HG03064 (cell line): ENCODE results near the gene PTDSS2.
"Not testable (repeated sequence)": the region's sequence is repeated elsewhere in the genome, so short reads cannot be mapped to it uniquely, and the experiment has no call there.

Source experiments
- ATAC-seq: cut with Tn5 transposase; IDR thresholded peaks from one replicate; pipeline ENCODE4 v1.9.1; 2021; ENCODE audit warnings: low read depth; ENCODE audit not compliant: unreplicated experiment

Gene PTDSS2

DNA sequence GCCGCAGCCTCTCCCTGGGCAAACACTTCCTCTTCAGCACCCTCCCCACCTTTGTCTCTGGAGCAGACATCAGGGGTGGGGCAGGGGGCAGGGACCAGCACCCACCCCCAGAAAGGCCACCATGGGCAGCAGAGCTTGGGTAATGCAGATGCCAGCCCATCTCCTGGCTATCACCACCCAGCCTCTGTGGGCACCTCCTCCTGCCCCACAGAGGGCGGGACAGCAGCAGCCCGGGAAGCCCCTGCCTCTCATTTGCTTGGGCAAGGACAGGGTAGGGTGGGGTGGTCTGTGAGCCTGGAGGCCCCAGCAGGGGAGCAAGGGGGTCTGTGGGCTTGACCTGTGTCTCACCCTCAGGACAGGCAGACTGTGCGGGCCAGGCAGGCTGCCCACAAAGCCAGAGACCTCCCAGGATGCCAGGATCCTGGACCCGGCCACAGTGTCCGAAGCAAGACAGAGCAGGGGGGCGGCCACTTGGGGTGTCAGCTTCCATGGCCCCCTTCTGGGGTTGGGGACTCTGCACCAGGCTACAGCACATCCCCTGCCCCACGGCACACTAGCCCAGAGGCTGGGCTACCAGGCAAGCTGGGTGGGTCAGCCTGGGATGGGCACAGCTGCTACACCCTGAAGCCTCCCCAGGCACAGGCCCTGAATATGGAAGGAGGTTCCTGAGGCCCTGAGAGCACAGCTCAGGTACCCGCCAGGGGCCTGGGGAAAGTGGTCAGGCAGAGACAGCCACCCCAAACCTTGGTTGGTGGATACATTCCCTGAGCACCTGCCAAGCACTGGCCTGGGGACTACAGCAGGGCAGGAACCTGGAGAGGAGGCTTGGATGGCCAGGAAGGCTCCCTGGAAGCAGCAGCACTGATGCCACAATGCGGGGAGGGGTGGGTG, 52.5 kb downstream of the PTDSS2 start:
- no peak for ATAC-seq

DNA sequence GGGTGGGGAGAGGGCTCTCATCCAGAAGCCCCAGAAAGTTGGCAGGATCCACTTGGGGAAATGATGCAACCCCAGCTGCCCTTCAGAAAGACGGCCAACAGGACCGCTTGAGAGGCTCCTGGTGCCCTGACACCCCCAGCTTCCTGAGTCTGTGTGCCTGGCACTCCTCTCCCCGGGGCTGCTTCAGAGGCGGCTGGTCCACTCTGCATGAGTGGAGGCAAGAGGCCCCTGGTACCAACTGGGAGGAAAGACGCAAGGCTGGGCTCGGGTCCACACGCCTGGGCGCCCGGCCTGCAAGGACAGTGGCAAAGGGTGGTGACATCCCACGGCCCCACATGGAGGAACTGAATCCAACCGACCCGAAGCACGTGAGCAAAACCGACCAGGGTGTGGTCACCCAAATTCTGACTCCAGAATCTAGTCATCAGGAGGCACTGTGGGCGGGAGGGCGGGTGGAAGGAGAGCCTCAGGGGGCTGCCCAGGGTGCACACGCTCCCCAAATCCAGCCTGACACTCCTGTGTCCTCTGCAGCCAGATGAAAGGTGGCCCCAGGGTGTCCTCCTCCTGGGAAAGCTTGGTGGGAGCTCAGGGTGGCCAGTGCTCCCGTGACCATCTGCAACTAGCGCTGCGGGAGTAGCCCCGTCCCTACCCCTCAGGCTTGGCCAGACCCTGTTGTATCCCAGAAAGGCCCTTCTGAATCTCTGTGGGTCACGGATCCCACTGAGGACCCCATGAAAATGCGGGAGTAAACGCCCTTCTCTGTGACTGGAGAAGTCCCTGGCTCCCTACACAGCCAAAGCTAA, 53.3 kb downstream of the PTDSS2 start:
- ATAC-seq: no peak

DNA sequence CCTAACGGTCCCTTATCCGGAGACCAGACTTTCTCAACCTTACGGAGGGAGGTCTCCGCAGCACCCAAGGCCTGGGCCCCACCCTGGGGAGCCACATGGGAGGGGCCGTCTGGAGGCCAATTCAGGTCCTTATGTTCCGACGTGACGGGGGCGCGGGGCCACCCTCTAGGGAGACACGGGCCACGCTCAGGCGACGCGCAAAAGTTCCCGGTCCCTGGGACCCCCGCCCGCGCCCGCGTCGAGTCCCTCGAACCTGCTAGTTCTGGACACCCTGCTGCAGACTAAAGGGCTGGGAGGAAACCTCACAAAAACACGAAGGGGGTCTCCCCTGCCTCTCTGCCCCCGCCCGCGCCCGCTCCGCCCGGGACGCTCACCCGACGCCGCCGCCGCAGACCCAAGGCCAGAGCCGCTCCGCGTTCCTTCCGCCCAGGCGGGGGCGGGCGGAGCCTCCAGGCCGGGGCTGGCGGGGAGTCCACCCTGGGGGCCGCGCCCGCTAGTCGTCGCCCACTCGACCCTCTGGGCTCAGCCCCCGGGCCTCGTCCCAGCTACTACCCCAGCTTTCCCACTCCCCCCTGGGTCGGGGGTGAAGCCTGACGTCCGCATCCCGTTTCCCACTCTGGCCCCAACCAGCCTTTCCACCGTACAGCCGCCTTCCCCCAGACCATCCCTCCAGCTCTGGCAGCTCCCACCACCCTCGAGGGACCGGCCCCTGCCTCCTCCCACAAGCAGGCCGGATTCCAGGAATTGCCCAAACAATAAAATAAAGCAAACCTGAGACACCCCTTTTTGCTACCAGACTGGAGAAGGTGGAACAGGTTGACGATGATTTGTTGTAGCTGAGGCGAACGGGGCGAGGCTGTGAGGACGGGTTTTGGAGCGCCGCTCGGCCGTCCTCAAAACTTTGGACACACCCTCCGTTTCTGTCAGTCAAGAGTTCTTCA, 54.2 kb downstream of the PTDSS2 start:
- ATAC-seq: no peak

DNA sequence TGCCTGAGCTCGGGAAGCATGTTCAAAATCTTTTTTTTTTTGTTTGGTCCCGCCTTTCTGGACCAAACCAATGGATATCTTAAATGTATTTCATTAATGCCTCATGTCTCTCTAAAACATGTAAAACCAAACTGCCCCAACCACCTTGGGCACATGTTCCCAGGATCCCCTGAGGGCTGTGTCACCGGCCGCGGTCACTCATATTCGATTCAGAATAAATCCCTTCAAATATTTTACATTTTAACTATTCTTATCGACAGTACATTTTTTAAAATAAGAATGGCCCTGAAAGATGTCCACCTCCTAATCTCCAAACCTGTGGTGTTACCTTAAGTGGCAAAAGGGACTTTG, 54.9 kb downstream of the PTDSS2 start:
- ATAC-seq: no peak

DNA sequence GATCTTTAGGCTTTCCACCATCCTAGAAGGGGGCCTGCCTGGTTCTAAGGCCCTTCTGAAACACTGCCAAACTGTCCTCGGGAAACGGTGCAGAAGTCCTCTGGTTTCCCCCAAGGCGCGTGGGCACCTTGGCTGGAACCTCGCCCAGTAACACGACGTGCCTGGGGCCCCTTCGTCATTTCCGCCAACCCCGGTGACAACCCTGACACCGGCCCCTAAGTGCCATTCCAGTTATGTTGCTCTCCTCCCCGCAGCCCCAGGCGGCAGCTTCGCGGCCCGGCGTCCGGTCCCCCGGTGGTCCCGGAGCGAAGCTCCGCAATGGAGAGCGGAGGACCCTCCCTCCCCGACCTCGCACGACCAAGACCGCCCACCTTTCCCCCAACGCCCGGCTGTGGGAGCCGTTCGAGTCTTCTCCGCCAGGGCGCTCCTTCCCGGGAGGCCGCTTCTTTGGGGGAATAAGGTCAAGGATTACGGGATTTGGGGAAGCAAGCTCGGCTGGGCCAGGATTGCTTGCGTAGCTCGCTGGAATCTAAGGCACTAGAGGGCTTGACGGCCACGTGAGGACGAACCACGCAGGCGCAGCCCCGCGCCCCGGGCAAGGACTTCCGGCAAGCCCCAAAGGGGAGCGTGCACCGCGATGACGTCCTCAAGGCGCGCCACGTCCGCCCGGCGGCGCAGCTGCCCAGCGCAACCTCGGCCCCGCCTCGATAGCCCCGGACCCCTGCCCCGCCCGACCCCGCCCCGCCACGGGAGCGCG, 56.3 kb downstream of the PTDSS2 start:
- peak; percentile 60 for ATAC-seq

DNA sequence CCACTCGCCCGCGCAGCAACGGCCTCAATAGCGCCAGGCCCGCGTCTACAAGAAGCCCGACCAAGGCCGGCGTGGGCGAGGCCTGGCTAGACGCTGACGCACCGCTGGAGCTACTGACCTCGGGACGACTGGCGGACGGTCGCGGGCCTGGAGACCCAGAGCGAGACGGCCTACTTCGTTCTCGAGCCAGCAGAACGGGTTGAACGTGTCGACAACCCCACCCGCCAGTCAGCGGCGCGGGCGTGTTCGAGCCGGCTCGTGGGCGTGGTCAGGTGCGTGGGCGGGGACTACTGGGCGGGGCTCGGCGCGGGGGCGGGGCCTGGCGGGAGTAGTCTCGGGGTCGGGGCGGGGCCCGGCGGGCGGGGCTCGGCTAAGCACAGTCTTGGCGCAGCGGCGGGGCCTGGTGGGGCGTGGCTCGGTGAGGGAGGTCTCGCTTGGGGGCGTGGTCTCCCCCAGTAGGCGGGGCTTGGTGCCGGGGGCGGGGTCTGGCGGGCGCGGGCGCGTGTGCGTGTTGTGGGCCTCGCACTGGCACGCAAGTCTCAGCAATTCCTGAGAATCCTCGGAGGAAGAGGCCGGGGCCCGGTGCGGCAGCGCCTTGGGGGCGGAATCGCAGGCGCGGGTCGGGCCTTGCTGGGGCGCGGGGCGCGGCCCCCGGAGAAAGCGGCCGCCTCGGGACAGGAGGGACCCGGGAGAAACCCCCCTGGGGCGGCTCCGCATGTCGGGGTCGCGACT, 57.1 kb downstream of the PTDSS2 start, which contains the start of gene RNH1:
TSS of gene RNH1 (minus strand) at position 248 of the 732 bp plus-strand sequence. CDS start 5,080 bp downstream, outside the sequence.
- ATAC-seq: peak; percentile 38

DNA sequence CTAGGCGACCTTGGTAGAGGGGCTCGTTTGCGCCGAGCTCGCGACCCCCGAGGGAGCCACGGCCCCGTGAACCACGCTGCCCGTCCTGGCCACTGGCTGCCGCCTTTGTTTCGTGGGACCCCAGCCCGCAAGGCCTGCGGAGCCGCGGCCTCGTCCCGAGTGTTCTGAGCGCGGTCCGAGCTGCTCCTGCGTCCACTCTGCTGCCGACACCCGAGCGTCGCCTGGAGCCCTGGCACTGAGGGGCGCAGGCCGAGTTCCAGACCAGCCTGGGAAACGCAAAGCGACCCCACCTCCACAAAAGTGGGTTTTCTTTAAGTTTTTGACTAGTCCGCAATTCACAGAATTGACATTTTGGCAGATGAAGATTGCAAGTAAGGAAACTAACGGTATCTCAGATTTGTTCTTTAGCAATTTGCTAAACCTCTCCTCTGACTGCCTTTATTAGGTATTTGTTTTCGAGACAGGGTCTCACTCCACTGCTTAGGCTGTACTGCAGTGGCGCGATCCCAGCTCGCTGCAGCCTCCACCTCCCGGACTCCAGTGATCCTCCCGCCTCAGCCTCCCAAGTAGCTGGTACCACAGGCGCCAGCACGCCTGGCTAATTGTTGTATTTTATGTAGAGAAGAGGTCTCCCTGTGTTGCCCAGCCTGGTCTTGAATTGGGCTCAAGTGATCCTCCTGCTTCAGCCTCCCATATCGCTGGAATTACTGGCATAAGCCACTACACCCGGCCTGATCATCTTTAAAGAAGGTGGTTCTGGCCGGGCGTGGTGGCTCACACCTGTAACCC, 57.8 kb downstream of the PTDSS2 start:
- no peak for ATAC-seq

DNA sequence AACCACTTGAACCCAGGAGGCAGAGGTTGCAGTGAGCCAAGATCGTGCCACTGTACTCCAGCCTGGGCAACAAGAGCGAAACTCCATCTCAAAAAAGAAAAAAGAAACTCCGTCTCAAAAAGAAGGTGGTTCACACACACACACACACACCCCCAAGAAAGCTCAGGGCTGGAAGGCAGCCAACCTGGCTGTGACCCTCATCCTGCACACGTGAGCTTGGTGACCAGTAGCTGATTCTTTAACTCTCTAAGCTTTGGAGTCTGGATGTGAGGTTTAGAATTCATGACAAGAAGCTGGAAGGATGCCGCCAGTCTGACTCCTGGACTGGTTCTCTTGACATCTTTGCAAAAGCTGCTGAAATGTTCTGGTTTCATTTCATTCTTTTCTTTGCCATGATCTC, 58.9 kb downstream of the PTDSS2 start:
- ATAC-seq: no peak

DNA sequence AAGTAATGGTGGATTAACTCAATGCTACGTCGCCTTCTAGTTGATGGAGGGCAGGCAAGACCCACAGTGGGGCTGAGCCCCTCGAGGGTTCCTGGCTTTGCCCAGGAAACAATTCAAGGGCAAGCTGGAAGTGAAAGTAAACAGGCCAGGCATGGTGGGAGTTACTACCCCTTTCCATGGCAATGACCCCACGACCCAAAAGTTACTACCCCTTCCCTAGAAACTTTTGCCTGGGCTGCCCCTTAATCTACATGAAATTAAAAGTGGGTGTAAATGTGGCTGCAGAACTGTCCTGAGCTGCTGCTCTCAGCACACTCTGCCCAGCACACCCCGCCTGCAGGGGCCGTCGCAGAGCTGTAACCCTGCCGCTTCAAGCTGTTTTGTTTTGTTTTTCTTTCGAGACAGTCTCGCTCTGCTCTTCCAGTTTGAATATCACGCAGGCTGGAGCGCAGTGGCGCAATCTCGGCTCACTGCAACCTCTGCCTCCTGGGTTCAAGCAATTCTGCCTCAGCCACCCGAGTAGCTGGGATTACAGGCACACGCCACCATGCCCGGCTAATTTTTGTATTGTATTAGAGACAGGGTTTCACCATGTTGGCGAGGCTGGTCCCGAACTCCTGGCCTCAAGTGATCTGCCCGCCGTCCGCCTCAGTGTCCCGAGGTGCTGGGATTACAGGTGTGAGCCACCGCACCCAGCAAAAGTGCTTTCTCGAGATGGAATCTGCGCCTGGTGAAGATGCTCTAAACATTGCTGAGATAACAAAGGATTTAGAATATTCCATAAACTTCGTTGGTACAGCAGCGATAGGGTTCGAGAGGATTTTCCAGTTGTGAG, 62.9 kb downstream of the PTDSS2 start:
- no peak for ATAC-seq

DNA sequence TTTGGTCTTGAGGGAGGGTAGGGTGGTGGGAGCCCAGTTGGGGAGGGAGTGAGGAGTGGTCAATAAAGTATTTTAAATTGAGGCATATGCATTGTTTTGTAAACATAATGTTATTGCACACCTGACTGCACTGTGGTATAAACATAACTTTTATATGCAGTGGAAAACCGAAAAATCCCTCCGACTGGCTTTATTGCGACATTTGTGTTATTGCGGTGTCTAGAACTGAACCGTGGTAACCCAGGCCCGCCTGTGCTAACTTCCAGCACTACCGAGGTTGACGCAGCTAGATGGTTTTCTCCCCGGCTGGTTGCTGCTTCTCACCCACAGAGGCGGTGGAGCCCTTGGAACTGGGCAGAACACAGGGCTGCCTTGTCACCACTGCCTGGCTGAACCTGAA, 64.5 kb downstream of the PTDSS2 start:
- ATAC-seq: no peak

DNA sequence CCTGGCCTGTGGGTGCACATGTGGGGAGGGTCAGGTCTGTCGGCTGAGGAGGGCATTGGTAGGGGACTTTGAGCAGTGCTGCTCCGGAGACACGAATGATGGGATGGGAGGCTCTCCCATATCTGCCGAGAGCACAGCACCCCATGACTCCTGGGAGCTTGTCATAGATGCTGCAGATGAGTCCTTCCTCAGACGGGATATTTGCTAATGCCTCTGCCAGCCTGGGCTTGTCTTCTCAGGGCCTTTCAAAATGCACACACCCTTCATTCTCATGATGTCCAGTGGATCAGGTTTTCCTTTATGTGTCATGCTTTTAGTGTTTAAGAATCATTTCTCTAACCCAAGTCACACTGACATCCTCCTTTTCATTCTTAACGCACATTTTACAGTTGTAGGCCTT, 65.1 kb downstream of the PTDSS2 start:
- ATAC-seq: no peak

DNA sequence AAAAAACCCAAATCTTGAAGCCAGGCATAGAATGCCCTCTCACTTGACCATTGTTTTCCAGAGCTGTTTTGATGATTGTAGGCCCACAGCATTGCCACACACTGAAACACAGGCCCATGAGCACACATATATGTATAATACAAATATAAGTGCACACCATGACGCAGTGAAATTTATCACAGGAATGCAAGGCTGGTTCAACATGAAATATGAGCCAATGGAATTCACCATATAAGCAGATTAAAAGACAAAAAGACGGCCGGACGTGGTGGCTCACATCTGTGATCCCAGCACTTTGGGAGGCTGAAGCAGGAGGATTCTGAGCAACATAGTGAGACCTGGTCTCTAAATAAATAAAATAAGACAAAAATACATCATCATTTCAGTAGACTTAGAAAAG, 66.3 kb downstream of the PTDSS2 start:
- ATAC-seq: no peak

DNA sequence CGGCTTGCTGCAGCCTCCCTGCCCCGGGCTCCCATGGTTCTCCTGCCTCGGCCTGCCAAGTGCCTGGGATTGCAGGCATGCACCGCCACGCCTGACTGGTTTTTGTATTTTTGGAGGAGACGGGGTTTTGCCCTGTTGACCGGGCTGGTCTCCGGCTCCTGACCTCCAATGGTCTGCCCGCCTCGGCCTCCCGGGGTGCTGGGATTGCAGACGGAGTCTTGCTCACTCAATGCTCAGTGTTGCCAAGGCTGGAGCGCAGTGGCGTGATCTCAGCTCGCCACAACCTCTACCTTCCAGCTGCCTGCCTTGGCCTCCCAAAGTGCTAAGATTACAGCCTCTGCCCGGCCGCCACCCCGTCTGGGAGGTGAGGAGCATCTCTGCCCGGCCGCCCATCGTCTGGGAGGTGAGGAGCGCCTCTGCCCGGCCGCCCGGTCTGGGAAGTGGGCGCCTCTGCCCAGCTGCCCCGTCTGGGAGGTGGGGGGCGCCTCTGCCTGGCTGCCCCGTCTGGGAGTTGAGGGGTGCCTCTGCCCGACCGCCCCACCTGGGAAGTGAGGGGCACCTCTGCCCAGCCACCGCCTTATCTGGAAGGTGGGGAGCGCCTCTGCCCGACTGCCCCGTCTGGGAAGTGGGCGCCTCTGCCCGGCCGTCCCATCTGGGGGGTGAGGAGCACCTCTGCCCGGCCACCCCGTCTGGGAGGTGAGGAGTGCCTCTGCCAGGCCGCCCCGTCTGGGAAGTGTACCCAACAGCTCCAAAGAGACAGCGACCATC, 67.0 kb downstream of the PTDSS2 start:
- ATAC-seq: not testable (repeated sequence)

DNA sequence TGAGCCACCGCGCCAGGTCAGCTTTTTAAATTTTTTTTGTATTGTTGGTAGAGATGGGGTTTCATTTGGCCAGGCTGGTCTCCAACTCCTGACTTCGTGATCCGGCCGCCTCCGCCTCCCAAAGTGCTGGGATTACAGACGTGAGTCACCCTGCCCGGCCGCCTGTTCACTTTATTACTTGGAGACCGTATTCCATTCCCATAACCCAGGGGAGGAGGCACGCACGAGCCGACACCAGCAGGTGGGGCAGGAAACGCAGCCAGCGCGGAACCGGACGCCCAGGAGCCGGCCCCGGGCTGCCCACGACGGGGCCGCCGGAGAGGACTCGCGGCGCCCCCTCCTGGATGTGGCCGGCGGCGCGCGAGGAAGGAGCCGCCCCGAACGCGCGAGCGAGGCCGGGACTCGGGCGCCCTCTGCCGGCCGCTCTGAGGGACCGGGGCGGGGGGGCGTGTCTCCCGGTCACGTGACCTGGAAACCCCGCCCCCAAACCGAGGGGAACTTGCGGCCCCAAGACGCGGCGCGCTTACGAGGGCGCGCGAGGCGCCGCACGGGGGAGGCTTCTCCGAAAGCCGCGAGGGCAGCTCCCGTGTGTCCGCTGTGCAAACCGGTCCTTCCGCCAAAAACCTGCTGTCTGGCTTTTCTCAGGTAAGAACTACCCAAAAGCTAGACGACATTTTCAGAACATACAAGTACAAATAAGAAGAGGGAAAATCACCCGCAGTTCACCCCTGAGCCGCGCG, 68.6 kb downstream of the PTDSS2 start:
- no peak for ATAC-seq

DNA sequence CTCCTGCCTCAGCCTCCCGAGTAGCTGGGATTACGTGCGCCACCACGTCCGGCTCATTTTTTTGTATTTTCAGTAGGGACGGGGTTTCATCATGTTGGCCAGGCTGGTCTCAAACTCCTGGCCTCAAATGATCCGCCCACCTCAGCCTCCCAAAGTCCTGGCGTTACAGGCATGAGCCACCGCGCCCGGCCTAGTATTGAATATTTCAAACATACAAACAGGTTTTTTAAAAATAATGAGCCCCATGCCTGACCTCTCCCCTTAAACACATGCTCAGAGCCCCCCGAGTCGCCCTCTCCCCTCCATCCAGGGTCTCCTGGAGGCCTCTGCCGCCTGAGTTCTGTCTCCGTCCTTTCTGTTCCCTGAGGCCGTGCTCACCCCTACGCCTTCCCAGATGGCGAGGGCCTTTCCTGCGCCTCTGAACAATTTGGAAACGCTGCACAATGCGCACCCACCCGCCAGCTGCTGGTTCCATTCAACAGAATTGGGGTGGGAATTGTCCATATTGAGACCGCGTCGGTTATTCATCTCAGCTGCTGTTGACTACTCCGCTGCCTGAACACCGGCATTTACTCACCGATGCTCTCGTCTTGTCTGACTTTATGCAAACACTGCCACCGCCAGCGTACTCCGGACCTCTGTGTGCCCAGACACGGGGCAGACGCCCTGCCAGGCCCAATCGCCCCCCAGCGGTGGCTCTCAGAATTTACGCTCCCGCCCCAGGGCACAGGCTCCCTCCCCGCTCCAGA, 70.5 kb downstream of the PTDSS2 start:
- ATAC-seq: no peak
